ENCODE data around the gene IMMP2L.

Gene IMMP2L

DNA sequence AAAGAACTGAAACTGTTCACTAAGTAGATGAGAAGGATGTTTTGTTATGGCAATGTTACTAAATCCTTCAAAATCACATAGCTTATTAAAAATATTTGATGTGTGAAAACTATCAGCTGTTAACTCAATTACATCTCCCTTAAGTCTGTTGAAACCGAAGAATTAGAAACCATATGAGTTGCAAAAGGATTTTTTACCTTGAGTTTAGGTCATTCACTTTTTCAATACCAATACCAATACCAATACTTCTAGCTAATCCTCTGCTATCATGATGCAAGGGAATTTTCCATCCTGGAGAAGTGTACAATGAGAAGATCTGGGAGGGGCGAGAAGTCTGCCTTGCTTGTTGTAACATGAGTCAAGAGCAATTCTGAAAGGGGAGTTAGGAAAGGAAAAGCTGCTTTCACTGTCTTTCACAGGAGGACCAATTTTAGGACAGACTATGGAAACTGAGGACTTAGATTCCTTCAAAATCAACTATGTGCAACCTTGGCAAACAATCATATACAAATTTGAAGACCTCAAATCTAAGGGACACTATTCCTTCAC, 199.7 kb downstream of the IMMP2L start:
- Histone ChIP-seq H3K9me3 (ENCODE audit: severe bottlenecking) (no peaks in the 10 kb centered on the region), H3K4me1 (ENCODE audit: insufficient read depth, poor library complexity, severe bottlenecking) (peaks cover 42% of the 10 kb centered on the region), H3K36me3 (ENCODE audit: low read depth) (no peaks in the 10 kb centered on the region), H3K27me3 (ENCODE audit: insufficient read depth, poor library complexity, severe bottlenecking) (no peaks in the 10 kb centered on the region), H3K27ac (ENCODE audit: poor library complexity, severe bottlenecking) (peak overlapping the region; percentile 34), H3K4me3 (ENCODE audit: severe bottlenecking) (no peak overlapping the region)
- TF ChIP-seq, protein P1, sequence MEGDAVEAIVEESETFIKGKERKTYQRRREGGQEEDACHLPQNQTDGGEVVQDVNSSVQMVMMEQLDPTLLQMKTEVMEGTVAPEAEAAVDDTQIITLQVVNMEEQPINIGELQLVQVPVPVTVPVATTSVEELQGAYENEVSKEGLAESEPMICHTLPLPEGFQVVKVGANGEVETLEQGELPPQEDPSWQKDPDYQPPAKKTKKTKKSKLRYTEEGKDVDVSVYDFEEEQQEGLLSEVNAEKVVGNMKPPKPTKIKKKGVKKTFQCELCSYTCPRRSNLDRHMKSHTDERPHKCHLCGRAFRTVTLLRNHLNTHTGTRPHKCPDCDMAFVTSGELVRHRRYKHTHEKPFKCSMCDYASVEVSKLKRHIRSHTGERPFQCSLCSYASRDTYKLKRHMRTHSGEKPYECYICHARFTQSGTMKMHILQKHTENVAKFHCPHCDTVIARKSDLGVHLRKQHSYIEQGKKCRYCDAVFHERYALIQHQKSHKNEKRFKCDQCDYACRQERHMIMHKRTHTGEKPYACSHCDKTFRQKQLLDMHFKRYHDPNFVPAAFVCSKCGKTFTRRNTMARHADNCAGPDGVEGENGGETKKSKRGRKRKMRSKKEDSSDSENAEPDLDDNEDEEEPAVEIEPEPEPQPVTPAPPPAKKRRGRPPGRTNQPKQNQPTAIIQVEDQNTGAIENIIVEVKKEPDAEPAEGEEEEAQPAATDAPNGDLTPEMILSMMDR (IDR thresholded peaks at IDR 0.05; ENCODE audit: poor library complexity, severe bottlenecking): no peak
- DNase-seq (ENCODE audit: low spot score) (no peak), ATAC-seq (ENCODE audit: low read depth) (peak; percentile 33; the same call in 2 of the 3 replicates)

DNA sequence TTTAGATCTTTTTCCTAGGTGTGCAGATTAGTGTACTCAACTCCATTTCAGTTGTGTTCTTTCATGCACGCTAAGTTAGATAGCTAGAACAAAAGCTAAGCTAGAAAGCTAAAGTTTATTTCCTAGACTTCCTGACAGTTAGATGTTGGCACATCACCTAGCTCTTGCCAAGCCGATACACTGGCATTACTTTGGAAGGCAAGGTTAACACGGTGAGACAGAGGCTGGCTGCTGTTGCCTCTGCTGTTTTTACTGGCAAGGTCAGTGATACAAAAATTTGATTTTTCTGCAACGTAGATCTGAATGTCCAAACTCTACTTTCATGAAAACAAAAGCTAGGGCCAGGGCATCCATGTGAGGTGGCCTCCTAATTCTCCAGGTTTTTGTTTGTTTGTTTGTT, 203.4 kb downstream of the IMMP2L start:
- ATAC-seq (ENCODE audit: low read depth): no peak
- peaks cover 37% of the 10 kb centered on the region for H3K4me1 ChIP-seq (ENCODE audit: insufficient read depth, poor library complexity, severe bottlenecking)
- TF ChIP-seq, protein P1 (IDR thresholded peaks at IDR 0.05; ENCODE audit: poor library complexity, severe bottlenecking): no peak
- H3K9me3 ChIP-seq (ENCODE audit: severe bottlenecking): no peaks in the 10 kb centered on the region
- H3K27me3 ChIP-seq (ENCODE audit: insufficient read depth, poor library complexity, severe bottlenecking): no peaks in the 10 kb centered on the region
- DNase-seq (ENCODE audit: low spot score): no peak
- no peak overlapping the region for H3K27ac ChIP-seq (ENCODE audit: poor library complexity, severe bottlenecking)
- H3K36me3 ChIP-seq (ENCODE audit: low read depth): no peaks in the 10 kb centered on the region
- H3K4me3 ChIP-seq (ENCODE audit: severe bottlenecking): no peak overlapping the region

DNA sequence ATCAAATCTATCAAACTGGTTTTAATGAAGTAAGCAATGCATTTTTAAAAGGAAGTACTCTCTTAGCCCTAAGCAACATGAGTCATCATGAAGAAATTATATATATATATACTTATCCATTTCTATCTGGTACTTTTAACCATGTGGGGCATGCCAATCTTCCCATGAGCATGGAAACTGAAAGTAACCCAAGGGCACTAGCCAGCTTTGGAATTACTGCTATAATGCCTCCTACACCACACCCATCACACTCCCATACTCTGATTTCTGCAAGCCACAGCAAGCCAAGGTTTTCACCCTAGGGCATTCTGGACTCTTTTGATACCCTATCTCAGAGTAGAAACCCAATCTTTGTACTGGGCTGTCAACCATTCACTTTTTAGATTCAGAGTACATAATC, 204.6 kb downstream of the IMMP2L start:
- no peaks in the 10 kb centered on the region for H3K36me3 ChIP-seq (ENCODE audit: low read depth)
- DNase-seq (ENCODE audit: low spot score) (no peak), ATAC-seq (ENCODE audit: low read depth) (peak; percentile 97)
- no peaks in the 10 kb centered on the region for H3K9me3 ChIP-seq (ENCODE audit: severe bottlenecking)
- peaks cover 24% of the 10 kb centered on the region for H3K4me1 ChIP-seq (ENCODE audit: insufficient read depth, poor library complexity, severe bottlenecking)
- H3K27me3 ChIP-seq (ENCODE audit: insufficient read depth, poor library complexity, severe bottlenecking): no peaks in the 10 kb centered on the region
- H3K4me3 ChIP-seq (ENCODE audit: severe bottlenecking): no peak overlapping the region
- H3K27ac ChIP-seq (ENCODE audit: poor library complexity, severe bottlenecking): peak overlapping the region; percentile 41
- TF ChIP-seq, protein P1 (IDR thresholded peaks at IDR 0.05; ENCODE audit: poor library complexity, severe bottlenecking): no peak

DNA sequence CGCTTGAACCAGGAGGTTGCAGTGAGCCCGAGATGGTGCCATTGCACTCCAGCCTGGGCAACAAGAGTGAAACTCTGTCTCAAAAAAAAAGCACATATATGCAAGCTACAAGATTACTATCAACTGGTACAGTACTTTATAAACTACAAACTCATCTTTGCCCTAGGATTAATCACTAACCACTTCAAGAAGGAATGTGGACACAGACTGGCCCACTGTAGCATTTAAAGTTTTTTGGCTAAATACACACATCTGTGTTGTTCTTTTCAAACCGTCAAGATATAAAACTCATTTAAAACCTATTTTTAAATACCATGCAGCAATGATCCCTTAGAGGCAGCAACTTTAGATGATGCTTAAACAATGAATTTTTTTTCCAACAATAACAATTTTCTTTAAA, 205.4 kb downstream of the IMMP2L start:
- H3K27me3 ChIP-seq (ENCODE audit: insufficient read depth, poor library complexity, severe bottlenecking): no peaks in the 10 kb centered on the region
- H3K27ac ChIP-seq (ENCODE audit: poor library complexity, severe bottlenecking): peak overlapping the region; percentile 41
- TF ChIP-seq, protein P1 (IDR thresholded peaks at IDR 0.05; ENCODE audit: poor library complexity, severe bottlenecking): no peak
- DNase-seq (ENCODE audit: low spot score): no peak
- H3K4me3 ChIP-seq (ENCODE audit: severe bottlenecking): no peak overlapping the region
- ATAC-seq (ENCODE audit: low read depth): no peak
- H3K9me3 ChIP-seq (ENCODE audit: severe bottlenecking): no peaks in the 10 kb centered on the region
- no peaks in the 10 kb centered on the region for H3K36me3 ChIP-seq (ENCODE audit: low read depth)
- peaks cover 18% of the 10 kb centered on the region for H3K4me1 ChIP-seq (ENCODE audit: insufficient read depth, poor library complexity, severe bottlenecking)

DNA sequence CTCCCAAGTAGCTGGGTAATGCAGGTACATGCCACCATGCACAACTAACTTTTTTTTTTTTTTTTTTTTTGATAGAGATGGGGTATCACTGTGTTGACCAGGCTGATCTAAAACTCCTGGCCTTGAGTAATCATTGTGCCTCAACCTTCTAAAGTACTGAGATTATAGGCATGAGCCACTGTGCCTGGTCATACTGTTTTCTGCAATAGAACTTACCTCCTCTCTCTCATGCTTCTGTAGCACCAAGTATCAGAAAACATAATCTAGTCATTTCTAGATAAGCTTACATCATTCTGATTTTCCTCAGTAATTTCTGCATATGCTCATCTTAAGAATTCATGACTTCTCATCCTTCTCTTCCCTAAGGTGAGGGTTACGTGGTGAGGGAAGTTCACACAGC, 210.0 kb downstream of the IMMP2L start:
- ATAC-seq (ENCODE audit: low read depth) (no peak), DNase-seq (ENCODE audit: low spot score) (no peak)
- TF ChIP-seq, protein P1 (IDR thresholded peaks at IDR 0.05; ENCODE audit: poor library complexity, severe bottlenecking): no peak
- Histone ChIP-seq H3K36me3 (ENCODE audit: low read depth) (no peaks in the 10 kb centered on the region), H3K4me3 (ENCODE audit: severe bottlenecking) (no peak overlapping the region), H3K9me3 (ENCODE audit: severe bottlenecking) (no peaks in the 10 kb centered on the region), H3K27ac (ENCODE audit: poor library complexity, severe bottlenecking) (no peak overlapping the region), H3K4me1 (ENCODE audit: insufficient read depth, poor library complexity, severe bottlenecking) (peaks cover 4% of the 10 kb centered on the region), H3K27me3 (ENCODE audit: insufficient read depth, poor library complexity, severe bottlenecking) (no peaks in the 10 kb centered on the region)

All from RWPE2 (cell line).